DMS53 (cell line): ENCODE measurements around the gene UMODL1.
A peak's percentile ranks its signal among the peaks of the same experiment; 100 is the strongest.
"Not testable (repeated sequence)": the region's sequence is repeated elsewhere in the genome, so short reads cannot be mapped to it uniquely, and the experiment has no call there.

ENCODE experiments used
- DNase-seq: peaks from one replicate; lab custom pipeline; 2025; lab: John Stamatoyannopoulos, UW

Gene UMODL1

GRCh38 chr21:42164064-42164789, 93.1 kb downstream of the UMODL1 start:
- DNase-seq, result peak; percentile 66

GRCh38 chr21:42164818-42165217, 93.7 kb downstream of the UMODL1 start:
- no peak for DNase-seq

DNA sequence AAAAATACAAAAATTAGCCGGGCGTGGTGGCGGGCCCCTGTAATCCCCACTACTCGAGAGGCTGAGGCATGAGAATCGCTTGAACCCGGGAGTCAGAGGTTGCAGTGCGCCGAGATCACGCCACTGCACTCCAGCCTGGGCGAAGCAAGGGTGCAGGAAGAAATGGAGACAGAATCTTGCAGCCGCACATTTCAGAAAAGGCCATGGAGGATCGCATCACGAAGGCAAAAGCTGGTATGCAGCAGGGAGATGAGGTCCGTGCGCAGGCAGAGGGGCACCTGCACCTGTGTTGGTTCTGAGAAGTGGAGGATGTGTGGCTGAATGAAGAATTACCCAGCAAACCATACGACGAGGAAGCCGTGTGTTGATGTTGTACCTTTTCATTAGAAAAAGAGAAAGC, 94.8 kb downstream of the UMODL1 start:
- DNase-seq, result no peak

DNA sequence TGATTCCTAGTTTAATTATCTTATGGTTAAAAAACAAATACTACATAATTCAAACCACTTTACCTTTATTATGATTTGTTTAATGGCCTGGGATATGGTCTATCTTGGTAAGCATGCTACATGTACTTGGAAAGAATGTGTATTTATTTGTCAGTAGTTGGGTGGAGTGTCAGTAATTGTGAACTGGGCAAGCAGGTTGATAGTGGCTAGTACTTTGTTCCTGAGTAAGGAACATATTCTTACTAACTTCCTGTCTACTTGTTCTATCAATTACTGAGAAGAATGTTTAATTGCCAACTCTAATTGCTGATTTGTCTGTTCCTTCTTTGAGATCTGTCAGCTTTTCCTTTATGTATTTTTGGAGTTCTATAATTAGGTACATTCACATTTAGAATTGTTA, 98.6 kb downstream of the UMODL1 start:
- no peak for DNase-seq

- no peak for DNase-seq
Observed at GRCh38 chr21:42171091-42172053, 100.3 kb downstream of the UMODL1 start.

DNA sequence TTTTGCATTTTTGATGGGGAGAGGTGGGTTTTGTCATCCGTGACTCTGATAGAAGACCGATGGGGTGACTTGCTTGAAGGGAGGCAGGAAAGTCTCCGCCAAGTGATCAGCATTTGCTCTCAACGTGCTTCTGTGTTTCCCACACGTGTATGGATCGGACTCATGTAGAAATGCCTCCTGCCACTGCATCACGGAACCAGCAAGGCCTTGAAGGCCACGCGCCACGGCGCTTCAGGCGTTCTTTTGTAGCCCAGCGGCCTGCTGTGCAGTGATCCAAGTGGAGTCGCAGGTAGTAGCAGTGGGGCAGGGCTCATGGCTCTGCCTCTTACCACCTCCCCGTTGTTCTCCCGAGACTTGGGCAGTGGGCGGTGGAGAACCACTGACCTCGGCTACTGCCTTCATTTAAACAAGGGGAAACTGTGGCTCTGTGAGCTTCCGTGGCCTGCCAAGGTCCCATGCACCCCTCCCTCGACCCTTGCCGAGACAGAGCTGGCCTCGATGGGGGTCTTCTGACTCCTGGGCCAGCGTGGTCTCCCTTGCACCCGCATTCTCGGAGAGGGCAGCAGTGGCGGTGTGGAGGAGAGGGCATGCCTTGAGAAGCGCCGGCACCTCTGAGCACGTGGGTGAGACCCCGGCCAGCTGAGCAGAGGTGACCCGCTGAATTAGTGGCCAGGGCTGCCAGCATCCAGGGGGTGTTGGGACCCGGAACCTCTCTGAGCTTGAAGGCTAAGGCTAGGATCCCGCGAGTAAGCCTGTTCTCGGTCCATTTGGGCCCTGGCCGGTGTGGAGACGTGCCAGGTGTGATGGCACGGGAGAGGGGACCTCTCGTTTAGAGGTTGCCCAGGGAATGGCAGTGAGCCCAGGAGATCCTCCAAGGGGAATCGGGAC, 101.7 kb downstream of the UMODL1 start:
- DNase-seq, result no peak

GRCh38 chr21:42174173-42174572, 103.1 kb downstream of the UMODL1 start:
- DNase-seq, result peak; percentile 13

GRCh38 chr21:42175110-42175710, 104.1 kb downstream of the UMODL1 start:
- DNase-seq, result no peak

DNA sequence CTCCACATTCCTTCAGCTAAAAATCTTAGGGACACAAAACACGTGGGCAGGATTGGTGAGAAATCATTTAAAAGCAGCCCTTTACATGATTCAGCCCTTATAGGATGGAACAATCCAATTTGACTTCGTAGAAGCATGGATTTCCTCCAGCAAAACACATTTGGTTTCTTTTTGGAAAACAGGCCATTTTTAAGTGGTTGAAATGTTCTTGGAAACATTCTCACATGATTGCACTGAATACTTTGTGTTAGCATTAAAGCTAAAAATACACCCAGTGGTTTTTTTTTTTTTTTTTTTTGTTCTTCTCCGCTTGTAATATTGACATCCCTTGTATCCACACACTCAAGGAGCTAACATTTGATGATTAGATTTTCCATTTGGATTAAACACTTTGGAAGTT, 105.7 kb downstream of the UMODL1 start:
- no peak for DNase-seq

- DNase-seq, result no peak
Observed at GRCh38 chr21:42179316-42179715, 108.2 kb downstream of the UMODL1 start.

GRCh38 chr21:42180001-42180400, 108.9 kb downstream of the UMODL1 start:
- DNase-seq, result not testable (repeated sequence)

DNA sequence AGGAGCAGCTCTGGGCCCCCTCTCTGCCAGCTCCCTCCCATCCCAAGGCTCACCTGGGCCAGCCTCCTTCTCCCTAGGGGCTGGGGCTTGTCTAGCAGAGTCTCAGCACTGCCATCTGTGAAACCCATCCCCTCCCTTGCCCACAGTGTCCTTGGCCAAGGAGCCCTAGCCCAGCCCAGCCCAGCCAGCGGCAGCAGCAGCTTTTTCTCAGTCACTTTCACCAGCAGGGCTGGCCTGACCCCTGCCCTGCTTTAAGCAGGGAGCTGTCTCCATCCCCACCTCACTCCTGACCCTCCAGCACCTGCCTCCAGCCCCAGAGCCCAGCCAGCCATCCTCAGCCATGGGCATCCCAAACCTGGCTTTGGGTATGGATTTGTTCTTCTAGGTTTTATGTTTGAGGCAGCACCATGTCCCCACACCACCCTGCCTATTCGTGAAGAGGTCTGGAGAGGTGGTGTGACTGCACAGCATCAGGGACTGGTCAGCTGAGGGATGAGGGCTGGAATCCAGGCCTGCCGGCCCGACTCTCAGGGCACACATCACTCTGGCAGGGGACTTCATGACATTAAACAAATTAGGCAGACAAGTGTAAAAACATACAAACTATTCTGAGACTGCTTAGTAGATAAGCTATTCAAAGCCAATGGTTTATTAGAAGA, 111.7 kb downstream of the UMODL1 start:
- DNase-seq, result no peak

DNA sequence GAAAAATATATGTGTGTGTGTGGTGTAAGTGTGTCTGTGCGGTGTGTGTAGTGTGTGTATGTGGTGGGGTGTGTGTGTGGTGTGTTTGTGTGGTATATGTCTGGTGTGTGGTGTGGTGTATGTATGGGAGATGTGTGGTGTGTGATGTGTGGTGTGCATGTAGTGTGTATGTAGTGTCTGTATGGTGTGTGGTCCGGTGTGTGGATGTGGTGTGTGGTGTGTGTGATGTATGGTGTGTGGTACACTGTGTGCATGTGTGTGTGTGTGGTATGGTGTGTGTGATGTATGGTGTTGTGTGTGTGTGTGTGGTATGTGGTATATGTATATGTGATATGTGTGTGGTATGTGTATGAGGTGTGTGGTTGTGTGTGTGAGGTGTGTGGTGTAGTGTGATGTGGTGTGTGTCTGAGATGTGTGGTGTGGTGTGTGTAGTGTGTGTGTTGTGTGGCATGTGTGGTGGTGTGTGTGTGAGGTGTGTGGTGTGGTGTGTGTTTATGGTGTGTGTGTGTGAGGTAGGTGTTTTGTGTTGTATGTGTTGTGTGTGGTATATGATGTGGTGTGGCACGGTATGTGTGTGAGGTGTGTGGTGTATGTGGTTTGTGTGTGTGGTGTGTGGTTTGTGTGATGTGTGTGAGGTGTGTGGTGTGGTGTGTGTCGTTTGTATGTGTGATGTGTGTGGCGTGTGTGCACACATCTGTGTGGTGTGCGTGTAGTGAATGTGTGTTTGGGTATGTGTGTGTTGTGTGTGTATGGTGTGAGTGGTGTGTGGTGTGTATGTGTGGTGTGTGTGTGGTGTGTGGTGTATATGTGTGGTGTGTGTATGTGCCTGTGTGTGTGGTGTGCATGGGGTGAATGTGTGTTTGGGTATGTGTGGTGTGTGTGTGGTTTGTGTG, 112.5 kb downstream of the UMODL1 start:
- no peak for DNase-seq

DNA sequence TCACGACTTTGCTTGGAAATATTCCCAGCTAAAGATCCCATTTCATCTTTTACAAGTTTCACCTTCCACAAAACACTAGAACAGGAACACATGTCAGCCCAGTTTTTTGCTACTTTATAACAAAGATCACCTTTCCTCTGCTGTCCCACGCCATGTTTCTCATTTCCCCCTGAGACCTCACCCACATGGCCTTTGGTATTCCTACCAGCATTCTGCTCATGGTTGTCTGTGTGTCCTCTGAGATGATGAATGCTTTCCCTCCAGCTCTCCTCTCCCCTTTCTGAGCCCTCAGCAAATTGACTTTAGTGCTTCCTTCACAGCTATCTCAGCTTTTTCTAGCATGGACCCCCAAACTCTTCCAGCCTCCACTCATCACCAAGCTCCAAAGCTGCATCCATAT, 115.5 kb downstream of the UMODL1 start:
- DNase-seq, result no peak

DNA sequence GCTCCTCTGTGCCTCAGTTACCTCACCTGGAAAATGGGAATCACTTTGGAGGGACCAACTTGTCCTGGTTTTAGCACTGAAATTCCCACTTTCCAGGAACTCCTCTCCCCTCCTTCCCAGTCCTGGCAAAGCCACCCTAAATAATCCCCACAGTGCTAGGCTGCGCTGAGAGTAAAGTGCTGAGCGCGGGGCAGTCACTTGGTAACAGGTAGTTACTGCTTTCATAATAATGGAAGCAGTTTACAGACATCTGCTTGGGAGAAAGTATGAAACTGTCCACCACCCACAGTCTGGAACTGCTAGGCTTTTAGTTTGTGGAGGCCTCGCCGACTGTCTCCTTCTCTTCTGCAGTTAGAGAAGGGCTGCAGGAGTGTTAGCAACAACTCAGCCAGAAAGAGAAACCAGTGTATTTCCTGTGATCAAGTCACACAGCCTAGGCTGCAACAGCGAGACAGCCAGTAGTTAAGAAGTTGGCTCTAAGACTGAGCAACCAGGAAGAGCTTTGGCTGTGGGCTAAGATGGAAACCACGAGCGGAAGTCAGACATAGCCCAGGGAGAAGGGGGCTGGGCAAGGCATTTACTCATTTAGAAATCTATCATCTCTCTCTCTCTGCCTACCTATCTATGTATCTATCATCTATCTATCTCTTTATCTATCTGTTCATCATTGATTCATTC, 117.0 kb downstream of the UMODL1 start:
- no peak for DNase-seq

- no peak for DNase-seq
Observed at GRCh38 chr21:42188663-42189062, 117.5 kb downstream of the UMODL1 start.

DNA sequence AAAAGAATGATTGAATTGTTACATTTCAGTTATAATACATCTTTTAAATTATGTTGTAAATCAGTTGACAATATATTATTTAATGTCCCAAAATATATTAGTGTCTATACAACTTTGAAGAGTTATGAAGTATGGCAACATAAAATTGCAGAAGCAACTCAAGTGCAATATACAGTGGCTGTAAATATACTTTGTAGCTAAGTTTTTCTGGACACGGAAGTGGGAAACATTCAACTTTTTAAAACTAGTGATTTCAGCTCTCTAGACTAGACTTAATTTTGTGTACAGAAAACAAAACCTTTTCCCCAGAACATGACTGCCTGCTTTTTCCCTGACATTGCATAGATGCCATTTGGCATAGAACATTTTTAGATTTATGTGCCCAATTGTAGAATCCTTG, 118.3 kb downstream of the UMODL1 start:
- DNase-seq, result no peak

DNA sequence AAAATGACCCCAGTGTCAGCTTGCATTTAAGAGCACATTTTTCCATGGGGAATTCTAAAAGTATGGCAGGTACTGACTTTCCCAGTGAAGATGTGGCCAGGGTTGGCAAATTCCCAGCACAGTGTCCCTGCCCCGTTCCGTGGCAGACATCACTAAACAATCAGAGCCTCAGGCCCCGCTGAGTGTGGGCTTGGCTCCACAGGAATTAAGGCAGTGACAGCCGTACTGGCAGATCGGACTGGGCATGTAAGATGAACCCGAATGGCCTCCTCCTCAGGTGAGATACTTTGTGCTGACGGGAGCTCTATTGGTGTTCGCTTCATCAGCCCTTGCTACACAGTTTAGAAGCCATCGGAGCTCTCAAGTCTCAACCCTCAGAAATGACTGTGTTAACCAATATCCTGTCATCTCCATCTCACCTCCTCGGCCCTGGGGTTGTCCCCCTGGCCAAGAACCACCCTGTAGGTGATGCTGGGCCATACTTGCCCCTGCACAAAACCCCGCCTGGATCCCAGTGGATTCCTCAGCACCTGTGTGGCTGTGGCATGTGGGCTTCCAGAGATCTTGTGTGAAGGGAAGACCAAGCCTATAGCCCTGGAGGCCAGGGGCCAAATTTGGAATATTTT, 118.9 kb downstream of the UMODL1 start:
- no peak for DNase-seq

DNA sequence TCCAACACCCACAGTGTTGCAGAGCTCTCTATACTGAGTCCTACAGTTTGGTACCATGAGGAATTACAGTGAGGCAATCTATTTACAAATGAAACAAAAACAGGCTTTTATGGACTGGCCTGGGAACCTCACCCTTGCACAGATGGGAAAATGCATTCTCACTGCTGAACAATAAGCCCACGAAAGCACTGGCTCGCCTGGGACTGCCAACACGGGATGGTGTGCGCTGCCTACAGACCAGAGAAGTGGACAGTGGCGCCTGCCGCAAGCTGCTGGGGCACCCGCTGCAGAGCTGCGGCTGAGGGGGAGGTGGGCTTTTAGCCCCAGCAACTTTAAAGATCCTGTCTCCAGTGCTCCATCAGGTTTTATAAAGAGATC, 119.4 kb downstream of the UMODL1 start:
- no peak for DNase-seq
